SH-SY5Y (cell line): ENCODE results near the gene ANXA3.

Experiments
- GATA2 ChIP-seq: IDR thresholded peaks from 2 replicates; pipeline ENCODE4 v1.6.1; 2011; ENCODE audit warnings: mild to moderate bottlenecking, low read depth, low read length
- GATA3 ChIP-seq: IDR thresholded peaks from 2 replicates; pipeline ENCODE4 v1.6.1; 2011; ENCODE audit warnings: low read depth, mild to moderate bottlenecking, low read length, moderate library complexity

The ANXA3 gene

GRCh38 chr4:78627966-78628678 is 76.6 kb downstream of the ANXA3 start:
- no peak for TF ChIP-seq GATA2
- no peak for TF ChIP-seq GATA3

- TF ChIP-seq GATA2 (no peak), GATA3 (no peak)
Measured at GRCh38 chr4:78629991-78630541, 78.5 kb downstream of the ANXA3 start.

- TF ChIP-seq GATA3 = no peak
- no peak for TF ChIP-seq GATA2
Measured at GRCh38 chr4:78630615-78631014, 79.0 kb downstream of the ANXA3 start.

DNA sequence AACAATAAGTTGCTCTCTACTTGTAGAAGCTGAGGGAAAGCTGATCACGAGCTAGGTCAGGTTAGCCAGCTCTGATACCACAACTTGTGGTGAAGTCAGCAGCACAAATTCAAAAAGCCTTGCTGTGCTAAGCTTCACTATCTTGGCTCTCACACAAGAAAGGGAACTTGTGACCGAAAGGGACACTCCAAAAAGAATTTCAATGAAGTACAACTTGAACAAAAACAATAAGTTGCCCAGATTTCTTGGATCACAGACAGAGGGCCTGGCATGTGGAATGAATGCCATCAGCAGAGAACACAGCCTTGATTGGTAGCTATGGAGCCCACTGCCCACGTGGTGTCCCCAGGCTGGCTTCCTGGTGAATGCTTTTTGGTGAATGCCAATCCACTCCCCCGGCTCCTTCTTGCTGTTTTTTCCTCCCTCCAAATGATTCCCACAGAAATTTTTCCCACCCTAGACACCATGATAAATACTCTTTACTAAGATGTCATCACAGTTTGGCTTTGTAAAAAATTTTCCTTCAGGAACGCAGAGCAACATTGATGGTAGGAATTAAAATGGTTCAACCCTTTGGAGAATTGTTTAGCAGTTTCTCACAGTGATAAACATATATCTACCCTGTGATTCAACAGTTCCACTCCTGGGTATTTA is 82.6 kb downstream of the ANXA3 start:
- no peak for TF ChIP-seq GATA2
- TF ChIP-seq GATA3 = no peak

DNA sequence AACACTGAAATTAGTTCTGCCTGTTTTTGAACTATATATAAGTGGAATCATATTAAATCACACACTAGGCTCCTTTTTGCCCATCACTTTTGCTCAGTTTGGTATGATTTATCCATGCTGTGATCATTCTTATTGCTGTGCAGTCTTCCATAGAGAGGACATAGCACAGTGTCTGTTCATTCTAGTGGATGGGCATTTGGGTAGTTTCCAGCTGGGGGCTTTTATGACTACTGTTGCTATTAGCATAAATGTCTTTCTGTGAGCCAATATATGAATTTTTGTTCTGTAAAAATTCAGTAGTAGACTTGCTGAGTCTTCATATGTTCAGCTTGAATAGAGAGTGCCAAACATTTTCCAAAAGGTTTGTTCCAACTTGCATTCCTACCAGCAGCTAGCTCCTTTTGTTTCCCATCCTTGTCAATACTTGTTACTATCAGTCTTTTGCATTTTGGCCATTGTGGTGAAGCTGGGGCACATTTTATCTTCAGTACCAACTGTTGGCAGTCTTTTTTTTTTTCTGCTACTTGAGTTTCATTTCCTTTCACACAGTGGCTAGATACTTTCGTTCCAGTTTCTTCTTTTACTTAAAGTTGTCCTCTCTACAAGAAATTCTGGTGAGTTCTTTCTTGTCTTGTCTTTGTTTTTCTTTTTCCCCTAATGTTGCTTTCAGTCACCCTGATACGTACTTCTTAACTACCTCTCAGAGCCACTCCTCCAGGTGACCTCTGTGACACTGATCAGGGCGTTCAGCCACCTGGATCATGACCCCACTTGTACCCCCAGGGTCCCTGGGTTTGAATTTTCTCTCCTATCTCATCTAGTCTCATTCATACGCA is 87.0 kb downstream of the ANXA3 start:
- TF ChIP-seq GATA3 = no peak
- no peak for TF ChIP-seq GATA2

- no peak for TF ChIP-seq GATA2
- TF ChIP-seq GATA3 = no peak
Measured at GRCh38 chr4:78640714-78641113, 89.1 kb downstream of the ANXA3 start.

GRCh38 chr4:78642934-78643333 is 91.4 kb downstream of the ANXA3 start:
- TF ChIP-seq GATA3 = no peak

DNA sequence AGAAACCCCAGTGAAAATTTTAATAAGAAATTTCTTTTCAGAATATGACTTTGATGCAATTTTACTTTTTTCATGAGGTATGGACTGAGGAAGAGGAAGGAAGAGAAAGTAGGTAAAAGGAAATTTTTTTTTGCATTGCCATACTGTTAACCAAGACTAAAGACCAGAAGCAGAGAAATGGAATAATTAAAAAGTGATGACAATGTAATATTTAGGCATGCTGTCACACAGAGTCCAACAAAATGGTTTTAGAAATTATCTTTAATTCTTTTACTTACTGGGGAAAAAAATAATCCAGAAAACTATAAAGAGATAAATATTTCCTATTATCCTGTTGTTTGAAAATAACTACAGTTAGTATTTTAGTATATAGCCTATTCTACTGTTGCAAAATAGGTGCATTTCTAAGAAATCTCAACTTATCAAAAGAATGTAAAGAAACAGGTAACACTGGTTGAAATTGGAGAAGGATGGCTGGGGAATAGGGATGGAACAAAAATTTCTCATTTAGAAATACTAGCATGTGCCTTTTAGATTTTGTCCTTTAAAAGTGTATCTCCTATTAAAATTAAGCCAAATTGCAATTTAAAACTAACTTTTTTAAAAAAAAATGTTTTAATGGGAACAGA is 92.6 kb downstream of the ANXA3 start:
- no peak for TF ChIP-seq GATA2
- no peak for TF ChIP-seq GATA3

DNA sequence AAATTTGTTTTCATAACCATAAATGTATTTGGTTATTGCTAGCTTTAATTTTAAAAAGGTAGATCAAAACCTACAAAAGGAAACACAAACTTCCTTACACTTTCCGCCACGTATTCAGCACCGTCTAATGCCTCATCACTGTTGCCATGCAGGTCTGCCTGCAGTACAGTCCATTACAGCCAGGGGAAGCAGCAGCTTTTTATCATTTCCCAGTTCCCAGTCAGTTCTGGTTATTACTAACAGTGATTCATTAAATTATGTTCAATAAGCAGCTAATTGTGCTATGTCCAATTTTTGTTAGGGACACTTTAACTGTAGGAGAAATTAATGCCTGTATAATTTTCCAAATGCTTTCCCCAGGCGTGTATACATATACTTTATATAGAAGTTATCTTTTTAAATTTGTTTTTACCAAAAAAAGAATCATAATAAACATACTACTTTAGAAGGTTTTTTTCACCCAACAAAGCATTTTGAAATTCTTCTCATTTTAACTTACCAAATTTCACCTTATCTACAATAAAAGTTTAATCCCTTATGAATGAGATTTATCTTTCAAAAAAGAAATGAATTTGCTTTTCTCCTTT is 93.3 kb downstream of the ANXA3 start:
- TF ChIP-seq GATA3 = no peak
- no peak for TF ChIP-seq GATA2

DNA sequence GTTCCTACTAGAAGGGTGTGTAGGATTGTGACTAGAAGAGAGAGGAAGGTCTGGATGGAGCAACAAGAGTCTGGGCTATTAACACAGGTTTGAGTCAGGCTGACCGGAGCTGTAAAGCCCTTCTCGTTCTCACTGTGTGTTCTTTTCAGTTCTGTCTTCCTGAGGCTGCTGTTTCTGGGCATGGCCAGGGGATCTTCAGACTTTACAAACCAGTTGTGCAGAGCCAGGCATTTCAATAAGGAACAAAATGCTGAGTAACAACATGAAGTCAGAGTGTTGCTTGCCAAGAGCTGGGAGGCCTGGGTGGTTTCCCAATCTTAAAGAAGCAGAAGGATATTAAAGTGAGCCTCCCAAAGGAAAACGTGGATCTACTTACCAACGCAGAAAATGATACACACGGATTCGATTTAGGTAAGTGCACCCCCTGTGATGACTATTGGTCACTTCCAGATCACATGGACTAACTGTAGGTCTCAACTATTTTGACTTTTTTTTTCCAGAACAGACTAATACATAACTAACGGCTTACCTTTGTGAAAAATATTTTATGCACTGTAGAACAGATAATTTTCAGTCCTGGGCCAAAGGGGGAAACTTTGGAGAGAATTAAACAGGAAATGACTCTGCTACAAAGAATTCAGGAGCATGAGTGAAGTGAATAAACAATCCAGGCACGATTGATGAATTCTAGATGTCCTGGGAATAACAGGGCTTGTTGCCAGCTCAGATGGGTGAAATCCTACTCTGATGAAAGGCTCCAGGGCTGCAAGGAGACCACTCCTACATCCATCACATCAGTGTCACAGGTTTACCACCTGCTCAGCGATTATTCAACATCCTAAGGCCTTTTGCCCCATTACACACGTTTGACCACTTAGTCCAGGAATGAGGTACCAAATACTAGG is 94.5 kb downstream of the ANXA3 start:
- TF ChIP-seq GATA3 (no peak), GATA2 (no peak)

GRCh38 chr4:78647272-78647671 is 95.7 kb downstream of the ANXA3 start:
- TF ChIP-seq GATA3 (no peak), GATA2 (no peak)

GRCh38 chr4:78648640-78649363 is 97.2 kb downstream of the ANXA3 start:
- no peak for TF ChIP-seq GATA3
